MM.1S (cell line): ENCODE data around the gene CNMD.

Source experiments
- EZH2 ChIP-seq: fragments of 300-600 bp; sonication (generic); optimal IDR thresholded peaks from 2 replicates; pipeline ENCODE3; 2017; ENCODE audit warnings: low read depth, mild to moderate bottlenecking, antibody characterized with exemption, low read length, mixed read lengths
- EZH2phosphoT487 ChIP-seq: fragments of 300-600 bp; sonication (generic); IDR thresholded peaks from 2 replicates; pipeline ENCODE4 v1.6.1; 2018; ENCODE audit warnings: antibody characterized with exemption, low read length

DNA sequence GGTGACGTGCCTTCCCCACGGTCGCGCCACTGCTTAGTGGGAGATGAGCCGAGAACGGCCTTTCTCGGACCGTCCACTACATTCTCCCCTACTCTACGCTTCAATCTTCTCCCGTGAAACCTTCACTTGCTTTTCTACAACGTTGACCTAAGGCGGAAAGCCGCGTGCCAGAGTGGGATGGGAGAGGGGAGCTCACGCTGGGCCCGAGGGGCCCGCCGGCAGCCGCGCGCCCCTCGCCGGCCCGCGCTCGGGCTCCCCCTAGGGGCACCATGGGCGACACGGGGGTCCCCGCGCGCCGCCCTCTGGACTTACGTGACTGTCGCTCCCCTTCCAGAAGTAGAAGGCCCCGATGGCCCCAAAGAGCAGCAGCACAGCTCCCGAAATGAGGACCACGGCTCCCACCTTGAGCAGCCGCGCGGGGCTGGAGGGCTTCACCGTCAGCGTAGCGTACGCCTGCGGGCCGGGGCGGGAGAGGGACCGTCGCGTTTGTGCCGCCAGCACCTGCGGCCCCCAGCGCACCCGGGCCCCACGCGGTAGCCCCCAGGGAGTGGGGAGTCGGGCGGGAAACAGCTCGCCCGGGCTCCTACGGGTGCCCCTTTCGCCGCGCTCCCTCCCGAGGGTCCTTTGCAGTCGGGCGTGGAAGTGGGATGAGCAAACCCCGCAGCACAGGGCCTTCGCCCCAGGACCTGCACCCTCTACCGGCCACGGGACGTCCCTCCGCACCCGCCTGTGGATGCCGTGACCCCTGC lies 727 bp downstream of the CNMD start:
- TF ChIP-seq EZH2 (no peak), EZH2phosphoT487 (no peak)
